Brain microvascular endothelial cell (primary cell): Measurements from ENCODE around the gene CCDC12.

ENCODE experiments used
- DNase-seq: peaks from one replicate; pipeline ENCODE4 v3.0.0-alpha.2; 2020
- H3K27ac ChIP-seq: fragments of 250-450 bp; sonication (Bioruptor Pico); 2 replicates; pipeline ENCODE4 v1.5.1; 2020; ENCODE audit warnings: mild to moderate bottlenecking, moderate library complexity
- H3K27me3 ChIP-seq: fragments of 250-450 bp; sonication (Bioruptor Pico); replicated peaks from 2 replicates; pipeline ENCODE4 v1.5.1; 2020; ENCODE audit warnings: mild to moderate bottlenecking
- H3K36me3 ChIP-seq: fragments of 250-450 bp; sonication (Bioruptor Pico); replicated peaks from 2 replicates; pipeline ENCODE4 v1.5.1; 2020; ENCODE audit warnings: mild to moderate bottlenecking
- H3K4me3 ChIP-seq: 2 replicates; pipeline ENCODE4 v1.5.1; 2011; ENCODE audit warnings: low read depth, mild to moderate bottlenecking, control low read depth, low read length, moderate library complexity
- in situ Hi-C: cut with HindIII; loops from 2 replicates; pipeline ENCODE4 v1.10.0; 2017; ENCODE audit warnings: low sequenced_read_pairs, low pct_ligation_motif_present
- TF ChIP-seq, protein P1 (sequence below): IDR thresholded peaks from 2 replicates; pipeline ENCODE4 v1.5.1; 2011; ENCODE audit warnings: low read depth, mild to moderate bottlenecking, moderate library complexity, low read length, control low read depth, inconsistent platforms; ENCODE audit errors: missing control alignments

Gene CCDC12

DNA sequence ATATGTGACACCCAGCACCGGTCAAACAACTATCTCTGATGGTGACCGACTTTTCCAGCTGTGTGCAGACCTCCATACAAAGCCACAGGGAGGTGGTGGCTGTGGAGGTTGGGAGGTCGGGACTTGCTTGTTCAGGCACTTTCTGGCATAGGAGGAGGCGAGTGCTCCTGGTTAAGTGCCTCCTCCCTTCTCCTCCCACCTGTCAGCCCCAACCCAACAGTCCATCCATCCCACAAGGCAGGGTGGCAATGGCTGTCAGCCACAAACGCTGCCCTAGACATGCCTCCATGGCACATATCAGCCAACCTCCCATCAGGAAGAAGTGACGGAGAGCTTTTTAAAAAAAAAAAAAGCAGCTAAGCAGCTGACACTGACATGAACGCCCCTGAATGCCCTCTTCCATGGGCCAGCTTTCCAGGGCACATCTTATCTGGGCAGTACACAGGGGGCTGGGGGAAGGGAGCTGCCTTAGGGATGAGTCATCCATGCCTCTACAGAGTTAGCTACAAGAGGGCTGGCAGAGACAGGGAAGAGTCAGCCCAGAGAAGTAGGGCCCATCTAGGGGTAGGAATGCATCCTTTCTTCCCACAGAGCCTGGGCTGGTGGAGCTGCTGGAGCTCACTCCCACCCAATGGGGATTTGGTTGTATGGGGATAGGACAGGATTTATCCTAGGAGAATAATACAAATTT, 41.2 kb downstream of the CCDC12 start:
- Histone ChIP-seq H3K27ac (peak overlapping the region; percentile 50), H3K27me3 (no peaks in the 10 kb centered on the region), H3K4me3 (no peak overlapping the region), H3K36me3 (peaks cover 3% of the 10 kb centered on the region)
- TF ChIP-seq, protein P1, sequence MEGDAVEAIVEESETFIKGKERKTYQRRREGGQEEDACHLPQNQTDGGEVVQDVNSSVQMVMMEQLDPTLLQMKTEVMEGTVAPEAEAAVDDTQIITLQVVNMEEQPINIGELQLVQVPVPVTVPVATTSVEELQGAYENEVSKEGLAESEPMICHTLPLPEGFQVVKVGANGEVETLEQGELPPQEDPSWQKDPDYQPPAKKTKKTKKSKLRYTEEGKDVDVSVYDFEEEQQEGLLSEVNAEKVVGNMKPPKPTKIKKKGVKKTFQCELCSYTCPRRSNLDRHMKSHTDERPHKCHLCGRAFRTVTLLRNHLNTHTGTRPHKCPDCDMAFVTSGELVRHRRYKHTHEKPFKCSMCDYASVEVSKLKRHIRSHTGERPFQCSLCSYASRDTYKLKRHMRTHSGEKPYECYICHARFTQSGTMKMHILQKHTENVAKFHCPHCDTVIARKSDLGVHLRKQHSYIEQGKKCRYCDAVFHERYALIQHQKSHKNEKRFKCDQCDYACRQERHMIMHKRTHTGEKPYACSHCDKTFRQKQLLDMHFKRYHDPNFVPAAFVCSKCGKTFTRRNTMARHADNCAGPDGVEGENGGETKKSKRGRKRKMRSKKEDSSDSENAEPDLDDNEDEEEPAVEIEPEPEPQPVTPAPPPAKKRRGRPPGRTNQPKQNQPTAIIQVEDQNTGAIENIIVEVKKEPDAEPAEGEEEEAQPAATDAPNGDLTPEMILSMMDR: peak; percentile 92
- in situ Hi-C loops: no loop called here
- DNase-seq: peak; percentile 96

DNA sequence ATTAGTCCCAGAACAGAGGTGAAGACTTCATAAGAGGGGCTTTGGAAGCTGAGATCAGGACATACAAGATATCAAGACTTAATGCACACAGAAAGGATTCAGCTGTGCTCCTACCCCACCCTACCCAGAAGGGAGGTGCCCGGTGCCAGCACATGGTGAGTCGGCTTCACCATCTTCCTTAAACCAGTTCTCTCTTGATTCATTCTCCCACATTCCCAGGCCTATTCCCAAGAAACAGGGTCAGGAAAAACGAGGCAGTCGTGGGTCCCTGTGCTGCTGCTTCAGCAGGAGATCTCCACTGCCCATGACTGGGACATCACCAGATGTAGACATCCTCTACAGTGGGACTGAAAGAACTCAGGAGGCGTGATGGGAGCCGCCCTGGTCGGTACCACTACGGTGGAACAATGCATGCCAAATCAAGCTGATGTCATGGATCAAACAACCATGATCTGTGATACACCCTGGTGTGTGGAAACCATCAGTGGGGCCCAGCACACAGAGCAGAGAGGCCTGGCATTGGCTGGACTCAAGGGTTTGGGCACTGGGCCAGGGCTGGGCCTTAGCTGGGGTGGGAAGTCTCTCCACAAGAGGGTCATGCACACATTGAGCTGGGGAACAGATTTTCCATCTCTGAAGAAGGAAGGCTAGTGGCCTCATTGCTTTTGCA, 41.9 kb downstream of the CCDC12 start:
- no peak for DNase-seq
- in situ Hi-C loops: no loop called here
- peak overlapping the region; percentile 50 for H3K27ac ChIP-seq
- peaks cover 3% of the 10 kb centered on the region for H3K36me3 ChIP-seq
- TF ChIP-seq, protein P1: no peak
- no peaks in the 10 kb centered on the region for H3K27me3 ChIP-seq
- H3K4me3 ChIP-seq: no peak overlapping the region

DNA sequence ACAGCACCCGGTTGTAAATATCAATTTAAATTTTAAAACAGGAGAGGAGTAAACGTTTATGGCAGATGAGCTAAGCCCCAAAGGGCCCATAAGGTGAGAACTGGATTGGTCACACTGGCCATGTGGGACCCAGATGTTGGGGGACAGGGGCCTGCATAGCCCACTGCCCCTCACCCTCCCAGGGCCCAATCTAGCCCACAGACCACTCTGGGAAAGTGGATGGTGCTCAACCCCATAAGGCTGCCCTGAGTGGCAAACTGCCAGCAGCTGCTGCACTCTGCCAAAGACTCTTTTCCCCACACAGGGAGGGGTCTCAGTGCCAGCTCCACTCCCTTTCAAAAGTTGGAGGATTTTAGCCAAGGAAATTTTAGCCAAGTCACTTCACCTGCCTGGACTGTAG, 42.5 kb downstream of the CCDC12 start:
- peaks cover 3% of the 10 kb centered on the region for H3K36me3 ChIP-seq
- no peak overlapping the region for H3K27ac ChIP-seq
- TF ChIP-seq, protein P1: no peak
- no peaks in the 10 kb centered on the region for H3K27me3 ChIP-seq
- in situ Hi-C loops: no loop called here
- H3K4me3 ChIP-seq: no peak overlapping the region
- DNase-seq: no peak

DNA sequence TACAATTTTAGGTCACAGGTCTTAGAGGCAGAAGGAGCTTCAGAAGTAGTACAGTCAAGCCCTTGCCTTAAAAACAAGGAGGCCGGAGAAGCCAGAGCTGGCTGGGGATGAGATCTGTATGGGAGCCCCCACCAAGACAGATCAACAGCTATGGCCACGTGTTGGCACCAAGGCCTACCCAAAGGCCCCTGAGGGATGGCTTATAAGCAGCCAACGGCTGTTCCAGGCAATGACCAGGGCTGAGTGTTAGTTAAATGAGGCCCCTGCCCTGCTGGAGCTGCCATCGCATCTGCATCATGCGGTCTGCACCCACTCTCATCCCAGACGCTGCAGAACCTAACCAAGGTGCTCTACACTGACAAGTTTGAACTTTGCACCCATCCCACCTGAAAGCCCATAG, 43.3 kb downstream of the CCDC12 start:
- H3K27me3 ChIP-seq: no peaks in the 10 kb centered on the region
- H3K27ac ChIP-seq: no peak overlapping the region
- H3K4me3 ChIP-seq: no peak overlapping the region
- peaks cover 5% of the 10 kb centered on the region for H3K36me3 ChIP-seq
- no peak for DNase-seq
- TF ChIP-seq, protein P1: no peak
- in situ Hi-C loops: no loop called here

DNA sequence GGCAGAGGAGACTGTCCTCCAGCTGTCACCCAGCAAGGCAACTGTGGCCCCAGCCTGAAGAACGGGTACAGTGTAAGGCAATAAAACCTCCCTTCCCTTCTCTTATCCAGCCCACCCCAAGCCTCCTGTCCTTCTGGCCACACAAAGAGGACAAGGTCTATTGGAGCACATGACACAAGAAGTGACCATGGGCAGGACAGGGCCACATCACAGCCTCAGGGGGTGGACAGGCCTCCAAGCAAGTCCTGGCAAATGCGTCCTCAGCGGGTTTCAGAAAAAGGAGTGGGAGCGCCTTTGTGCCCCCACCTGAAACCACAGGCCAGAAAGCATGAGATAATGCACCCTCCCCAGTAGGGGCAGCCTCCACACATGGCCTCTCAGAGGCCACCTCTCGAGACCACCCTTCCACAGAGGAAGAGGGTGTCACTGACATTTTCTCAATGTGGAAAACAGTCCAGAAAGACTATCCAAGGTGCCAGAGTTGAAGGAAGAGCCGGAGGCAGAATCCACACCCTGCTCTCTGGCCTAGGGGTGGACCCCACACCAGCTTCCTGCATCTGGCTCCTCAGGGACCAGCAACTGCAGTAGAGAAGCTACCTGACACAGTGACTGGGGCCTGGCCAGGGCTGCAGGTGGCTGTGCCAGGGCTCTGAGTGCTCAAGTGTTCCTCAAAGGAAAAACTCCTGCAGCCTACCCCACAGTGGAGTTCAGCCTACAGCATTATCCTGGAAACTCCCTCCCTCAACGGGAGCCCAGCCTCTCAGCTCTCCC, 43.9 kb downstream of the CCDC12 start:
- Histone ChIP-seq H3K36me3 (peaks cover 9% of the 10 kb centered on the region), H3K4me3 (no peak overlapping the region), H3K27ac (no peak overlapping the region), H3K27me3 (no peaks in the 10 kb centered on the region)
- in situ Hi-C loops: no loop called here
- DNase-seq: no peak
- TF ChIP-seq, protein P1: peak; percentile 23
